Cardiac fibroblast (primary cell): ENCODE results near the gene XAF1.

Experiments
- DNase-seq, 2 donors: peaks; one replicate each; pipeline versions ENCODE4 v3.0.0 to v3.0.0-alpha.2; 2010; ENCODE audit warnings: low read depth in 2 of 2
- H3K4me3 ChIP-seq, 2 donors: replicated peaks in 1 of 2; 1 replicate in 1 of 2; 2 replicates in 1 of 2; pipeline ENCODE4 v1.5.1; 2011; ENCODE audit warnings: low read depth in 2 of 2, low read length in 2 of 2, mild to moderate bottlenecking in 2 of 2, moderate library complexity in 1 of 2
- CTCF ChIP-seq: IDR thresholded peaks from one replicate; pipeline ENCODE4 v1.5.1; 2011; ENCODE audit warnings: low read depth, mild to moderate bottlenecking, low read length, inconsistent platforms

XAF1 gene

GRCh38 chr17:6796017-6796886 is 40.4 kb downstream of the XAF1 start:
- DNase-seq, result peak in 1 of 2 donors; percentile 37
- TF ChIP-seq CTCF, result no peak
- no peak overlapping the region for H3K4me3 ChIP-seq

- no peak for TF ChIP-seq CTCF
- peak in 1 of 2 donors; percentile 76 for DNase-seq
- no peak overlapping the region for H3K4me3 ChIP-seq
Observed at GRCh38 chr17:6796887-6797490, 41.1 kb downstream of the XAF1 start.

GRCh38 chr17:6797718-6798351 is 42.0 kb downstream of the XAF1 start:
- TF ChIP-seq CTCF, result no peak
- H3K4me3 ChIP-seq, result no peak overlapping the region
- no peak for DNase-seq

DNA sequence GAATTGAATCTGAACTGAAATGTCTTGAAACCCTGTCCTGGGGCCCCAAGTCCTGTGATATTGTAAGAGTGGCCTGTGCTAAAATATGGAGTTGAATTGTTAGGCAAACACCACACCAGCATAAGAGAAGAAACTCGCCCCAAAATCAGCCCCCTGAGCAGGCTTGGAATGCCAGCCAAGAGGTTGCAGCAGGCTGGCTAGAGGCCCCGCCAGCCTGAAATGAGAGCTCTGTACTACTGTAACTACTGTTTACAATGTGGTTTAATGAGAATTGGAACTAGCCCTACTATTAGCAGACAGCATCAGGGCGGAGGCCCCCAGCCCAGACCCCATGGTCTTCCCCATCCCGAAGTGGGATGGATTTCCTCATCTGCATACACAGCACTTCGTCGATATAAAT is 43.9 kb downstream of the XAF1 start:
- no peak overlapping the region for H3K4me3 ChIP-seq
- DNase-seq, result no peak
- no peak for TF ChIP-seq CTCF

DNA sequence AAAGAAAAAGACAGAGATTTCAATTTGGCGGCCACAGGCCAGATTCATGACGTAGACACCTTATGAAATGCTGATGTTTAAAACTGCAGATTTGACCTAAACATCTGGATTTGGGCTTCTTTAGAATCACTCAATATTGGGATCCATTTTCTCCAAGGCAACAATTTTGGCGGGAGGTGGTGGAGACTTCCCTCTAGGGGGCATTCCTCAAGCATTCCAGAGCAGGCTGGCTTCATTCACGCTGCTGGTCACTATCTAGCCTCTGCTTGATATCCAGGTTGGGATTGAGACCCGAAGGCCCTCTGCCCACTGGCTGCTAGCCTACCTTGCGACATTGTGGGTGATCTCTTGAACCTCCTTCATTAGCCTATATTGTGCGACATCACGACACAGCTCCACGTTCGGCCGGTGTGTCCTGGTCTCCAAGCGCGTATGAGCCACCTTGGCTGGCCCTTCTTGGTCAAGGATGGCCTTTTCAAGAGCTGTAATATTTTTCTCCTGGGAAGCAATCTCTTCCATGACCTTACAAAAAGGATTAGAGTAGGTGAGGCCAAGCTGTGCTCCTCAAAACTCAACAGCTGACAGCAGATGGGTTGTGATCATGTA is 44.7 kb downstream of the XAF1 start:
- DNase-seq, result no peak
- TF ChIP-seq CTCF, result no peak
- no peak overlapping the region for H3K4me3 ChIP-seq

DNA sequence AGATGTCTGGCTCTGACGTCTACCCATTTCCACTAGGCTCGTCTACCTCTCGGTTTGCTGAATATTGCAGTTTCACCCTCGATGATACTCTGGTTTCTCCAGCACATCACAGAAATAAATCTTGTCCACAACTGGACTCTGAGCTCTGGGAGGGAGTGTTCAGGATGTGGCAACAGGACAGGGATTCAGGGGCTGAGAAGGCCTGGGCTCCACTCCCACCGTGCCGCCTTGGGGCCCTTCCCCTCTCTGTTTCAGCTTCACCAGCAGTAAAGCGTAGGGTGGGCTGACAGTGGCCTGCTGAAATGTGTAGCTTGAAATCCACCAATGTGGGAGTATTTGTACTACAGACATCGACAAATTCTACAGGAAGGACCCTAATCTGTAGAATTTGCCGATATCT is 55.7 kb downstream of the XAF1 start:
- TF ChIP-seq CTCF, result no peak
- H3K4me3 ChIP-seq, result no peak overlapping the region

More for the DNA sequence above, 55.7 kb downstream of the XAF1 start:
- DNase-seq, result no peak
